ENCODE measurements around the gene ACBD7. TPM values are rescaled to one million over a fixed set of nuclear protein-coding genes. Genes with fewer than 3 reads are reported as not detected.

ACBD7 gene
- total RNA-seq, 1 experiment from 2014 or later, result 5.9 TPM

DNA sequence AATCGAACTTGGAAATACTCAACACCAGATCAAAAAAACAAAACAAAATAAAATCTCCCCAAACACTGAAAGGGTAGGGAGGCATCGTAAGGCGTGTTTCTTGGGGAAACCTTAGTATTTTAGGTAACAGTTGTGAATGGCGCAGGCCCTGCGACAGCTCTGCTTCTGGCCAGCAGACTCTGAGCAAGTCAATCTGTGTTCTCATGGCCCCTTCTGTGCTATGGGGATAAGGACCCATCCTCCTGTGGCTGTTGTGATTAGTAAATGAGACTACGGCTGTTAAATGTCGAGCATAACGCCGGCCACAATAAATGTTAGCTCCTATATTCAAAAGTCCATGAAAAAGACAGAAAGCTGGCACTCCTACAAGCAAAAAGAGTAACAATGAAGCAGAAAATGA is 35.6 kb upstream of the ACBD7 start:
- no TSS peak for BruUV-seq (replicated peaks)
- Histone ChIP-seq H4K20me1 (ENCODE audit: insufficient read depth) (no peaks in the 10 kb centered on the region), H3K4me3 (no peak overlapping the region), H3K79me2 (ENCODE audit: low read depth) (no peaks in the 10 kb centered on the region), H3F3A (ENCODE audit: insufficient read depth, low read depth) (no peaks in the 10 kb centered on the region), H3K9me2 (ENCODE audit: insufficient read depth) (no peaks in the 10 kb centered on the region), H3K4me1 (replicated peaks; ENCODE audit: insufficient read depth) (no peaks in the 10 kb centered on the region), H3K4me2 (no peak overlapping the region), H3K36me3 (ENCODE audit: low read depth) (no peaks in the 10 kb centered on the region), H3K27ac (no peak overlapping the region), H2AFZ (no peak overlapping the region), H3K9me3 (ENCODE audit: insufficient read depth, low read depth) (no peaks in the 10 kb centered on the region), H3K27me3 (ENCODE audit: insufficient read depth, low read depth) (no peaks in the 10 kb centered on the region)
- DNase-seq, result no peak
- ChIA-PET POLR2A (ENCODE audit: unreplicated experiment) (no interaction called here), CTCF (no interaction called here)
- intact Hi-C loops (cut with micrococcal nuclease; ENCODE audit: unreplicated experiment), result no loop called here
- TF ChIP-seq, protein P1, sequence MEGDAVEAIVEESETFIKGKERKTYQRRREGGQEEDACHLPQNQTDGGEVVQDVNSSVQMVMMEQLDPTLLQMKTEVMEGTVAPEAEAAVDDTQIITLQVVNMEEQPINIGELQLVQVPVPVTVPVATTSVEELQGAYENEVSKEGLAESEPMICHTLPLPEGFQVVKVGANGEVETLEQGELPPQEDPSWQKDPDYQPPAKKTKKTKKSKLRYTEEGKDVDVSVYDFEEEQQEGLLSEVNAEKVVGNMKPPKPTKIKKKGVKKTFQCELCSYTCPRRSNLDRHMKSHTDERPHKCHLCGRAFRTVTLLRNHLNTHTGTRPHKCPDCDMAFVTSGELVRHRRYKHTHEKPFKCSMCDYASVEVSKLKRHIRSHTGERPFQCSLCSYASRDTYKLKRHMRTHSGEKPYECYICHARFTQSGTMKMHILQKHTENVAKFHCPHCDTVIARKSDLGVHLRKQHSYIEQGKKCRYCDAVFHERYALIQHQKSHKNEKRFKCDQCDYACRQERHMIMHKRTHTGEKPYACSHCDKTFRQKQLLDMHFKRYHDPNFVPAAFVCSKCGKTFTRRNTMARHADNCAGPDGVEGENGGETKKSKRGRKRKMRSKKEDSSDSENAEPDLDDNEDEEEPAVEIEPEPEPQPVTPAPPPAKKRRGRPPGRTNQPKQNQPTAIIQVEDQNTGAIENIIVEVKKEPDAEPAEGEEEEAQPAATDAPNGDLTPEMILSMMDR (conservative IDR thresholded peaks at IDR 0.05), result no peak
- no peak for TF ChIP-seq EZH2 (IDR thresholded peaks at IDR 0.05; ENCODE audit: low read depth)

DNA sequence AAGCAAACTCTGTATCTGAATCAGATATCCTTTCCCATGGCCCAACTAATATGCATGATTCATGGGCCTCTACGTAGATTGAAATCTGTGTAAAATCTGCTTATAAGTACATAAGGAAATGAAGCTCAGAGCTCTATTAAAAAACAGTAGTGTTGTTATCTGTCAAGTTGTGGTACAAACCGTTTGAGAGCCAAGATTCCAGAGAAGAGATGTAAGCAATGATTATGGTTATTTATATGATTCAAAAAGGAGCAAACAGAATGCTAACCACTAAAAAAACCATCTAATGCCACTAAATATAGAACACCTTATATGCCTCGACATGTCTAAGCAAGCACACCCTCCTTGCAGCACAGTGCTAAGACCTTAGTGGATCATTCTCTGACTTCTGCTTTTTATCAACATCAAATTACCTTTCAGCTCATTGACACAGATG is 35.2 kb upstream of the ACBD7 start:
- ChIA-PET POLR2A (ENCODE audit: unreplicated experiment) (no interaction called here), CTCF (no interaction called here)
- Histone ChIP-seq H4K20me1 (ENCODE audit: insufficient read depth) (no peaks in the 10 kb centered on the region), H3K9me2 (ENCODE audit: insufficient read depth) (no peaks in the 10 kb centered on the region), H3K9me3 (ENCODE audit: insufficient read depth, low read depth) (no peaks in the 10 kb centered on the region), H3K36me3 (ENCODE audit: low read depth) (no peaks in the 10 kb centered on the region), H3K79me2 (ENCODE audit: low read depth) (no peaks in the 10 kb centered on the region), H3K4me3 (no peak overlapping the region), H2AFZ (no peak overlapping the region), H3F3A (ENCODE audit: insufficient read depth, low read depth) (no peaks in the 10 kb centered on the region), H3K27me3 (ENCODE audit: insufficient read depth, low read depth) (no peaks in the 10 kb centered on the region), H3K4me2 (no peak overlapping the region), H3K4me1 (replicated peaks; ENCODE audit: insufficient read depth) (no peaks in the 10 kb centered on the region), H3K27ac (no peak overlapping the region)
- BruUV-seq (replicated peaks), result no TSS peak
- TF ChIP-seq, protein P1 (conservative IDR thresholded peaks at IDR 0.05), result no peak
- TF ChIP-seq EZH2 (IDR thresholded peaks at IDR 0.05; ENCODE audit: low read depth), result no peak
- intact Hi-C loops (cut with micrococcal nuclease; ENCODE audit: unreplicated experiment), result no loop called here
- peak in 1 of 2 experiments; percentile 46 for DNase-seq

DNA sequence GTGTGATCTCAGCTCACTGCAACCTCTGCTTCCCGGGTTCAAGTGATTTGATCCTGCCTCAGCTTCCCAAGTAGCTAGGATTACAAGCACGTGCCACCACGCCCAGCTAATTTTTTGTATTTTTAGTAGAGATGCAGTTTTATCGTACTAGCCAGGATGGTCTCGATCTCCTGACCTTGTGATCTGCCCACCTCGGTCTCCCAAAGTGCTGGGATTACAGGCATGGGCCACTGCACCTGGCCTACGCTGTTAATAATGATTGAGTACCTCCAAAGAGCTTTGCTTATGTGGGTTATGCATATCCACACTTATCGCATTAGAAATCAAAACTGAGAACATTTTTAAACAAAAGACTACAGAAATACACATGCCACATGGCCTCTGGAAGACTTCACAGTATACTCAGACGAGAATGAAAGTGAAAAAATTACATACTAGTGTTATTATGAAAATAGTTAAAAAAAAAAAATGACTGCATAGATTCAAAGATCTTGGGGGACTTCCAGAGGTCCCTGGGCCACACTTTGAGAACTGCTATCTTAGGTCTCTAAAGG is 34.0 kb upstream of the ACBD7 start:
- intact Hi-C loops (cut with micrococcal nuclease; ENCODE audit: unreplicated experiment), result no loop called here
- no peaks in the 10 kb centered on the region for H3K27me3 ChIP-seq (ENCODE audit: insufficient read depth, low read depth)
- TF ChIP-seq EZH2 (IDR thresholded peaks at IDR 0.05; ENCODE audit: low read depth), result no peak
- TF ChIP-seq, protein P1 (conservative IDR thresholded peaks at IDR 0.05), result no peak
- CTCF ChIA-PET, result no interaction called here
- no peak for DNase-seq
- no peaks in the 10 kb centered on the region for H3F3A ChIP-seq (ENCODE audit: insufficient read depth, low read depth)
- H4K20me1 ChIP-seq (ENCODE audit: insufficient read depth), result no peaks in the 10 kb centered on the region
- POLR2A ChIA-PET (ENCODE audit: unreplicated experiment), result no interaction called here
- no peaks in the 10 kb centered on the region for H3K4me1 ChIP-seq (replicated peaks; ENCODE audit: insufficient read depth)
- no peak overlapping the region for H3K4me2 ChIP-seq
- no peak overlapping the region for H2AFZ ChIP-seq
- no peak overlapping the region for H3K27ac ChIP-seq
- H3K9me2 ChIP-seq (ENCODE audit: insufficient read depth), result no peaks in the 10 kb centered on the region
- BruUV-seq (replicated peaks), result no TSS peak
- no peaks in the 10 kb centered on the region for H3K79me2 ChIP-seq (ENCODE audit: low read depth)
- no peaks in the 10 kb centered on the region for H3K9me3 ChIP-seq (ENCODE audit: insufficient read depth, low read depth)
- H3K4me3 ChIP-seq, result no peak overlapping the region
- H3K36me3 ChIP-seq (ENCODE audit: low read depth), result 0 out of 2 replicates have a peak, but pooled peaks cover 2% of the 10 kb centered on the region

Data from PC-9 (cell line).